ENCODE results near the gene GLIS1.

GLIS1 gene

GRCh38 chr1:53461323-53462044 is 277.5 kb downstream of the GLIS1 start:
- in situ Hi-C loops (cut with MboI; ENCODE audit: low pct_unique_long_range_greater_than_20kb, low sequenced_read_pairs, unreplicated experiment), result no loop called here
- DNase-seq (ENCODE audit: low spot score), result no peak
- no peak for TF ChIP-seq CTCF (IDR thresholded peaks at IDR 0.05; ENCODE audit: extremely low read depth, insufficient read depth, missing control alignments)

GRCh38 chr1:53460666-53461322 is 278.2 kb downstream of the GLIS1 start:
- no peak for TF ChIP-seq CTCF (IDR thresholded peaks at IDR 0.05; ENCODE audit: extremely low read depth, insufficient read depth, missing control alignments)
- in situ Hi-C loops (cut with MboI; ENCODE audit: low pct_unique_long_range_greater_than_20kb, low sequenced_read_pairs, unreplicated experiment), result no loop called here
- no peak for DNase-seq (ENCODE audit: low spot score)

- no peak for TF ChIP-seq CTCF (IDR thresholded peaks at IDR 0.05; ENCODE audit: extremely low read depth, insufficient read depth, missing control alignments)
- in situ Hi-C loops (cut with MboI; ENCODE audit: low pct_unique_long_range_greater_than_20kb, low sequenced_read_pairs, unreplicated experiment), result no loop called here
- DNase-seq (ENCODE audit: low spot score), result no peak
Observed at GRCh38 chr1:53460211-53460634, 278.7 kb downstream of the GLIS1 start.

- DNase-seq (ENCODE audit: low spot score), result no peak
- in situ Hi-C loops (cut with MboI; ENCODE audit: low pct_unique_long_range_greater_than_20kb, low sequenced_read_pairs, unreplicated experiment), result no loop called here
- TF ChIP-seq CTCF (IDR thresholded peaks at IDR 0.05; ENCODE audit: extremely low read depth, insufficient read depth, missing control alignments), result no peak
Observed at GRCh38 chr1:53459321-53460175, 279.4 kb downstream of the GLIS1 start, which contains the start of gene DMRTB1. TSS of gene DMRTB1 (plus strand) at chr1:53459399. CDS start at chr1:53459454, 55 bp downstream.

GRCh38 chr1:53458634-53459033 is 280.3 kb downstream of the GLIS1 start:
- in situ Hi-C loops (cut with MboI; ENCODE audit: low pct_unique_long_range_greater_than_20kb, low sequenced_read_pairs, unreplicated experiment), result no loop called here
- DNase-seq (ENCODE audit: low spot score), result no peak
- TF ChIP-seq CTCF (IDR thresholded peaks at IDR 0.05; ENCODE audit: extremely low read depth, insufficient read depth, missing control alignments), result no peak

All from GM13977 (cell line).